ENCODE data around the gene MINDY4. TPM values are rescaled to one million over a fixed set of nuclear protein-coding genes. Genes with fewer than 3 reads are reported as not detected.

MINDY4 gene
- total RNA-seq, 1 donor, result 10.5 TPM

GRCh38 chr7:30941582-30942323, 170.5 kb downstream of the MINDY4 start:
- peaks cover 44% of the 10 kb centered on the region for H3K27me3 ChIP-seq (ENCODE audit: insufficient read depth, low read length)
- peak; percentile 45 for DNase-seq (ENCODE audit: insufficient read length, low spot score, missing footprints)
- no peak overlapping the region for H3K4me2 ChIP-seq (ENCODE audit: insufficient read depth, low read length)
- no peak overlapping the region for H3K4me3 ChIP-seq (ENCODE audit: insufficient read depth, low read length)
- no peak for TF ChIP-seq CTCF (IDR thresholded peaks at IDR 0.05; ENCODE audit: extremely low read depth, low read depth, low read length)
- no peaks in the 10 kb centered on the region for H3K79me2 ChIP-seq (ENCODE audit: insufficient read depth, low read length)
- peaks cover 3% of the 10 kb centered on the region for H3K9me3 ChIP-seq (ENCODE audit: low read depth, low read length)
- no peak overlapping the region for H3K27ac ChIP-seq (ENCODE audit: low read depth, low read length)
- H3K4me1 ChIP-seq (ENCODE audit: insufficient read depth, low read length), result no peaks in the 10 kb centered on the region
- no peak overlapping the region for H2AFZ ChIP-seq (ENCODE audit: low read length)
- H3K36me3 ChIP-seq (ENCODE audit: insufficient read depth, low read length), result no peaks in the 10 kb centered on the region
- no peaks in the 10 kb centered on the region for H4K20me1 ChIP-seq (ENCODE audit: insufficient read depth, low read length)

Other genes starting within 250 kb of the MINDY4 start
- gene GARS1, start 176.5 kb upstream of the MINDY4 start, total RNA-seq, result 417 and 526 TPM in 2 replicates
- gene CRHR2, start 89.0 kb upstream of the MINDY4 start, total RNA-seq, result not detected in 2 replicates
- gene INMT, start 19.3 kb upstream of the MINDY4 start, total RNA-seq, result 0.72 and 1.5 TPM in 2 replicates
- 0.59 and 0.72 TPM in 2 replicates for gene AQP1, start 140.4 kb downstream of the MINDY4 start, total RNA-seq
- gene GHRHR, start 192.5 kb downstream of the MINDY4 start, total RNA-seq, result not detected in 2 replicates